GM10847 (cell line): Measurements from ENCODE around the gene CLCA2.

Experiments used
- POLR2A ChIP-seq: IDR thresholded peaks from 2 replicates; pipeline ENCODE4 v1.6.1; 2011; ENCODE audit not compliant: insufficient read length; ENCODE audit errors: extremely low read depth

CLCA2 gene

GRCh38 chr1:86478416-86479156 lies 54.6 kb downstream of the CLCA2 start:
- TF ChIP-seq POLR2A: no peak

GRCh38 chr1:86481966-86482365 lies 58.0 kb downstream of the CLCA2 start:
- no peak for TF ChIP-seq POLR2A

GRCh38 chr1:86487131-86487810 lies 63.3 kb downstream of the CLCA2 start:
- TF ChIP-seq POLR2A: no peak

- TF ChIP-seq POLR2A: no peak
Observed at GRCh38 chr1:86487811-86488141, 63.8 kb downstream of the CLCA2 start.

GRCh38 chr1:86489242-86489878 lies 65.4 kb downstream of the CLCA2 start:
- TF ChIP-seq POLR2A: no peak

GRCh38 chr1:86491171-86491950 lies 67.4 kb downstream of the CLCA2 start:
- TF ChIP-seq POLR2A: no peak

GRCh38 chr1:86498281-86498680 lies 74.3 kb downstream of the CLCA2 start:
- TF ChIP-seq POLR2A: no peak

GRCh38 chr1:86499987-86500593 lies 76.1 kb downstream of the CLCA2 start:
- TF ChIP-seq POLR2A: no peak

- no peak for TF ChIP-seq POLR2A
Observed at GRCh38 chr1:86500714-86501113, 76.7 kb downstream of the CLCA2 start.

GRCh38 chr1:86502721-86503405 lies 78.9 kb downstream of the CLCA2 start:
- no peak for TF ChIP-seq POLR2A

GRCh38 chr1:86503406-86504136 lies 79.6 kb downstream of the CLCA2 start:
- no peak for TF ChIP-seq POLR2A

GRCh38 chr1:86504137-86504479 lies 80.1 kb downstream of the CLCA2 start:
- TF ChIP-seq POLR2A: no peak

GRCh38 chr1:86504895-86505563 lies 81.1 kb downstream of the CLCA2 start:
- TF ChIP-seq POLR2A: no peak

- TF ChIP-seq POLR2A: no peak
Observed at GRCh38 chr1:86505564-86505902, 81.6 kb downstream of the CLCA2 start.
